ENCODE data around the gene THAP7.
"Not testable (repeated sequence)": the region's sequence is repeated elsewhere in the genome, so short reads cannot be mapped to it uniquely, and the experiment has no call there.

The THAP7 gene, protein sequence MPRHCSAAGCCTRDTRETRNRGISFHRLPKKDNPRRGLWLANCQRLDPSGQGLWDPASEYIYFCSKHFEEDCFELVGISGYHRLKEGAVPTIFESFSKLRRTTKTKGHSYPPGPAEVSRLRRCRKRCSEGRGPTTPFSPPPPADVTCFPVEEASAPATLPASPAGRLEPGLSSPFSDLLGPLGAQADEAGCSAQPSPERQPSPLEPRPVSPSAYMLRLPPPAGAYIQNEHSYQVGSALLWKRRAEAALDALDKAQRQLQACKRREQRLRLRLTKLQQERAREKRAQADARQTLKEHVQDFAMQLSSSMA

DNA sequence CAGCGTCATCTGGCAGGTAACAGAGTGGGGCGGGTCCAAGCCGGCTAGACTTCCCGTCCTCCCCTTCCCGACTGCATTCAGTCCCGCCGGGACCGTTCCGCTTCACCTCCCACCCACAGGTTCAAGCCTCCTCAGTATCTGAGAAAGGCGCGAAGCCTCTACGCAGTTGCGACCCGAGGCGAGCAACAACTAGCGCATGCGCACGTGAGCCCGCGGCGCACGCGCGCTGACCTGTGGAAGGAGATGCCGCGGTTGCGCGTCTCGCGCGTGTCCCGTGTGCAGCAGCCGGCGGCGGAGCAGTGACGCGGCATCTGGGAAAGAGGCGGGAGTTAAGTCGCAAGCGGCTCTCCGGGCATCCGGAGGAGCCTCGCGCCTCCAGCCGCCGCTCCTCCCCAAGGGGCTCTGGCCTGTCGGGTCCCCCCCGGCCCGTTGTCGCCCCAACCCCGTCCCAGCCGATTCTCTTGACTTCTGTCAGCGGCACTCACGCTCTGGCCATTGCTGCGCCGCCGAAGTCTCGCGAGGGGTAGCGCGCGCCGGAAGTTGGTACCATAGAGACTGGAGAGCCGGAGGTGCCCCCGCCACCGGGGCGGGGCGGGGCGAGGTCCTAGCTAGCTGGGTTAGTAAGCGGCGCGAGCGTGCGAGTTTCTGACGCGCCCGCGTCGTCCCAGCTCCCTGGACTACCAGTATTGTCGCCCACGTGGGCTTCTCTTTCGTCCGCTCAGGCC is at the start of gene THAP7:
Gene THAP7, minus strand, starts transcription at position 518 of the 725 bp plus-strand sequence. Its CDS starts 207 bp downstream, at position 311.
- peak; percentile 90 to 94 for DNase-seq (ENCODE audit: low read depth in 2 of 2)

DNA sequence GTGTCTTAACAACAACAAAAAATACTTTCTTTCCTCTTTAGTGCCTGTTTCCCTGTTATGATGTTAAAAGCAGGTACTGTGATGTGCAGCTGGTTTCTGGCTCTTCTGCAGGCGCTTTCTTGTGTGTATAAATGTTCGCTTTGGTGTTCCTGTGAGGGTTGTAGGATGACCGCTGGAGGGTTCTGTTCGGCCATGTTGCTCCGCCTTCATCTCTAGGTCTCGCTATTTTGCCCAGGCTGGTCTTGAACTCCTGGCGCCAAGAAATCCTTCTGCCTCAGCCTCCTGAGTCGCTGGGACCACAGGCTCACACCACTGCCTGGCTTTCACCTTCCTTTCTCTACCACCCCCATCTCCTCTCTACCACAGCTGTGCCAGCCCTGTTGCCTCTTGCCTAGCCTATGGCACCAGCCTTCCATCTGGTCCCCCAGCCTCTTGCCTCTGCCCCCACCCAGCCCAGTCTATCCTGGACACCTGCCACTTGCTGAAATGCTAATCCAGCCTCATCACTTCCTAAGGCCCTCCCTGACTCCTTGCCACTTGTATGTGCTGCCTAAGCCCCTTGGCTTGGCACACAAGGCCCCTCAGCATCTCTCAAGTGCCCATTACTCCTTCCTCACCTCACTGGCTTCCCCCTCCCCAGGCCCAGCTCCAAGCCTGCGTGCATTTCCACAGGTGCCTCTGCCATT is 49.4 kb upstream of the THAP7 start:
- no peak for DNase-seq (ENCODE audit: low read depth in 2 of 2)

GRCh38 chr22:21048965-21049364 is 47.0 kb upstream of the THAP7 start:
- not testable (repeated sequence) for DNase-seq (ENCODE audit: low read depth in 2 of 2)

DNA sequence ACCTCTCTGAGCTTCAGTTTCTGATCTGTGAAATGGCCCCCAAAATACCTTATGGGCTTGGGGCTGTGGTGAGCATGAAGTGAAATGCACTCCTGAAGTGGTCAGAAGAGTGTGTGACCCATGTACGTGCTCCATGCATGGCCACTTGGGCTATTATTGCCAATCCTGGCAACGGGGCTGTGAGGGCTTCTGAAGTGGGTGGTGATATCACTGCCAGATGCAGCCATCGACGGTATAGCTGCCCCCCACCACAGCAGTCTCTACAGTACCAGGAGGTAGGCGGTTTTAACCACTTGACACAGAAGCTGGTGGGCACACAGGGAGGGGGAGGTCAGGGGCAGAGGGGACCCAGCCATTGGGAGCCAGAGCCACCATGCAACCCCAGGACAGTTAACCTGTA is 46.5 kb upstream of the THAP7 start:
- not testable (repeated sequence) for DNase-seq (ENCODE audit: low read depth in 2 of 2)

DNA sequence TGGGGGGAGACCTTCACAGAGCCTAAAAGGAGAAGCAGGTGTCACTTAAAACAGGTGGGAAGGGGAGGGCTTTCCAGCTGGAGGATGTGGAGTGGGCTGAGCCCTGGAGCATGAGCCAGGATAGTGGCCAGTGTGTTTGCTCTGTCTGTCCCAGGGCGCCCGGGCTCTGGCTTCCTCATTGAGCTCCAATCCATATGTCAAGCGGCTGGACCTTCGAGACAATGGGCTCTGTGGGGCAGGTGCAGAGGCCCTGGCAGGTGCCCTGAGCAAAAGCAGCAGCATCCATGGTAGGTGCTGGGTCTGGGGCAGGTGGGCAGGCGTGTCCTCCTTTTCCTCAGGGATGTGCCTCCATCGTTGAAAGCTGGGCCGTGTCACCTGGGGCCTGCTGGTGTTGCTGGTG is 45.8 kb upstream of the THAP7 start:
- no peak for DNase-seq (ENCODE audit: low read depth in 2 of 2)

DNA sequence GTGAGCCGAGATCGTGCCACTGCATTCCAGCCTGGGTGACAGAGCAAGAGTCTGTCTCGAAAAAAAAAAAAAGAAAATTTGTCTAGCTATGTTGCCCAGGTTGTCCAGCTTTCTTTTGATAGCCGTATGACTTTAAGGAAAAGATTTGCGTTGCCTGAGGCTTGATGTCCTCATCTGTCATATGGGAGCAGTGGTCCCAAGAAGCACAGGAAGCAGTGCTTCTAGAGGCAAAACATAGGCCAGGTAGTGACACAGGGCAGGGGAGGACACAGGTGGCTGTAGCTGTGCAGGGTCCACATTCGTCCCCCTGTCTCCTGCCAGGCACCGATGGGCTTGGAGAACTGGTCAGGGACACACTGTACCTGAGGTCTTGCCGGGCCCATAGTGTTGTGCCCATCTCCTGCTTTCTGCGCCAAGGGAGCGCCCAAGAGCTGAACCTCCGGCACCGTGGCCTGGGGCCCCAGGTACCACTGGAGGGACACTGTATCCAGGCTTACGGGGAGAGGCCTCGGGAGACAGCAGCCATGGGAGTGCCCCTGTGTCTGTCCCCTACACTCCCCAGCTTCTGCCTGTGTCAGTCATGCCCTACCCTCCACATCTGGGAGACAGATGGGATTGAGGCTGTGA is 45.2 kb upstream of the THAP7 start:
- no peak for DNase-seq (ENCODE audit: low read depth in 2 of 2)

GRCh38 chr22:21045585-21046294 is 43.8 kb upstream of the THAP7 start, which contains the start of gene LRRC74B:
Gene LRRC74B (plus strand): TSS chr22:21045946. CDS start chr22:21045987, 41 bp downstream.
- DNase-seq (ENCODE audit: low read depth in 2 of 2): peak; percentile 28 to 33

DNA sequence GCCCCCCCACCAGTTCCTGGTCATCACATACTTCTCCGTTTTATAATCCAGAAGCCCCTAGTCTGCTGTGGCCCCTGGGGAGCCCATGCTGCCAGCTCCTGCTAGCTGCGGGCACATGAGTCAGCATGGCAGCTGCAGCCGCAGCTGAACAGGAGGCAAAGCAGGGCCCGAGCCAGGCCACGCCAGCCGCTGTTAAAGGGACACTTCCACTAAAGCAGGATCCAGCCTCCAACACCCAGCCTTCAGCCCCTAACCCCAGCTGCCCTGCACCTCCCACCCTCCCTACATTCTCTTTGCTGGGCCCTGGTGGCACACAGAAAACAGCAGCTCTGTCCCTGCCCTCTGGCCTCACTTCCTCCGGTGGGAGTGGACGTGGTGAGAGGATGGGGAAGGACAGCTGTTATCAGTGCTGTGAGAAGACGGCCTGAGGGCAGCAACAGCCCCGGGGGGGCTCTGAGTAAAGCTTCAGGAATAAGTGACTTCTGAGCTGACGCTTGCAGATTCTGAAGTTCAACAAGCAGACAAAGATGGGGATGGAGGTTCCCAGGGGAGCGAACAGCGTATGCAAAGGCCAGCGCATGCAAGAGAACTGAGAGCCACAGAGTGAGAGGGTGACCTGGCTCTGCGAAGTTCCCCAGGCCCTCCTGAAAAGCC is 43.1 kb upstream of the THAP7 start:
- DNase-seq (ENCODE audit: low read depth in 2 of 2): no peak

DNA sequence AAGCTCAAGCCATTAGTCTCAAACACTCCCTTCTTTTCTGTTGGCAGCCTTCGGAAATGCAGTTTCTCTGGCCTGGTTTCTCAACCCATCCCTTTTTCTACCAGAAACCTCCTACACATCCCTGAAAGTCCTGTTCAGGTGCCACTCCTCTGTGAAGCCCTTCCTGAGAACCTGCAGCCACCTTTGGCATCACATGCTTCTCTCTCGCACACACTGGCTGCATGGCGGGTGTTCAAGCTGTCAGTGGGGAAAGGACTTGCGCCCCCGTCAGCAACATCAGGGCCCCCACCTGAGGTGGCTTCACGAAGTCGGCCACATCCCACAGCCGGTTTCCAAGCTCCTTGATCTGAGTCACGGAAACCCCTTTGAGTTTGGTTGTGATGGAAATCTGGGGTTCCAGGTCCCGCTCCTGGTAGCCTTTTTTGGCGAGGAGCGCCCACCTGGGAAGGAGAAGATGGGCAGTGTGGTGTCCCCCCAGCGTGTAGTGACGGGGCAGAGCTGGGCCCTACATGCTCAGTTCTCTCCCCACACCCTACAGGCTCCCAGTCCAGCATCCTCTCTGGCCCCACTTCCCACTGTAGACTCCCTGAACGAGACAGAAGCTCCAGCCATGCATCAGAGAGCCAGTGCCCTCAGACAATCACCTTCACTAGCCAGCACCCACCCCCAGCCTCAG is 42.1 kb upstream of the THAP7 start:
- DNase-seq (ENCODE audit: low read depth in 2 of 2): no peak

GRCh38 chr22:21042978-21043859 is 41.3 kb upstream of the THAP7 start:
- no peak for DNase-seq (ENCODE audit: low read depth in 2 of 2)

DNA sequence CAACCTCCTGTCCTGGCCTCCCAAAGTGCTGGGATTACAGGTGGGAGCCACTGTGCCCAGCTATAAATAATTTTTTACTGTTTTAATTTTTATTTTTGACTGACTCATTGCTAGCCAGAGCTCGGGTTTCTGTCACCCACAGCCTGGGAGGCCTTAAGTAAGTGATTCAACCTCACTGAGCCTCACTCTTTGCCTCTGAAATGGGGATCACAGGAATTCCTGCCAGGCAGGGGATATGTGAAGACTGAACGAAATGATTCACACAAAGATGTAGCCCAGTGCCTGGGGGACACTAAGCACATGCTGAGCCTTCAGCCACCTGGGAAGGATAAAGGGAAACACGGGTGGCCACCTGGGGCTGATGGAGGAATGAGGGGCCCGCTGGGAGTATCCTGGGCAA is 40.0 kb upstream of the THAP7 start:
- DNase-seq (ENCODE audit: low read depth in 2 of 2): no peak

DNA sequence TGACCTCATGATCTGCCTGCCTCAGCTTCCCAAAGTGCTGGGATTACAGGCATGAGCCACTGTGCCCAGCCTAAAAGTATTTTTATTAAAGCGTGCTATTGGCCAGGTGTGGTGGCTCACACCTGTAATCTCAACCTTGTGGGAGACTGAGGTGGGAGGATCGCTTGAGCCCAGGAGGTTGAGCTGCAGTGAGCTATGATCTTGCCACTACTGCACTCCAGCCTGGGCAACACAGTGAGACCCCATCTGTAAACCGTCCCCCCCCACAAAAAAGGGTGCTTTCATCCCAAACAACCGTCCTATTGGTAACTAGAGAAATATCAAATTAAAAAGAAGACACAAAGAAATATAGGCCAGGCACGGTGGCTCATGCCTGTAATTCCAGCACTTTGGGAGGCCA is 37.2 kb upstream of the THAP7 start:
- DNase-seq (ENCODE audit: low read depth in 2 of 2): not testable (repeated sequence)

- no peak for DNase-seq (ENCODE audit: low read depth in 2 of 2)
Observed at GRCh38 chr22:21038405-21038804, 36.5 kb upstream of the THAP7 start.

DNA sequence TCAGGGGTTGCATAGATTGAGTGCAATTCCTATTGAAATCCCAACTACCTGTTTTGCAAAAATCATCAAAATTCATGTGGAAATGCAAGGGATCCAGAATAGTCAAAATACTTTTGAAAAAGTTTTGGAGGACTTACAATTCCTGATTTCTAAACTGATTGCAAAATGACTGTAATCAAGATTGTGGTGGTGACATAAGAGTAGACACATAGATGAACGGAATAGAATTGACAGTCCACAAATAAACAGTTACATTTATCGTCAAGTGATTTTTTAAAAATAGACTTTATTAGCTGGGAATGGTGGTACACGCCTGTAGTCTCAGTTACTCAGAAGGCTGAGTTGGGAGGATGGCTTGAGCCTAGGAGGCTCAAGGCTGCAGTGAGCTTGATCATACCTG is 33.1 kb upstream of the THAP7 start:
- no peak for DNase-seq (ENCODE audit: low read depth in 2 of 2)

- DNase-seq (ENCODE audit: low read depth in 2 of 2): no peak
Observed at GRCh38 chr22:21033895-21034294, 32.0 kb upstream of the THAP7 start.

DNA sequence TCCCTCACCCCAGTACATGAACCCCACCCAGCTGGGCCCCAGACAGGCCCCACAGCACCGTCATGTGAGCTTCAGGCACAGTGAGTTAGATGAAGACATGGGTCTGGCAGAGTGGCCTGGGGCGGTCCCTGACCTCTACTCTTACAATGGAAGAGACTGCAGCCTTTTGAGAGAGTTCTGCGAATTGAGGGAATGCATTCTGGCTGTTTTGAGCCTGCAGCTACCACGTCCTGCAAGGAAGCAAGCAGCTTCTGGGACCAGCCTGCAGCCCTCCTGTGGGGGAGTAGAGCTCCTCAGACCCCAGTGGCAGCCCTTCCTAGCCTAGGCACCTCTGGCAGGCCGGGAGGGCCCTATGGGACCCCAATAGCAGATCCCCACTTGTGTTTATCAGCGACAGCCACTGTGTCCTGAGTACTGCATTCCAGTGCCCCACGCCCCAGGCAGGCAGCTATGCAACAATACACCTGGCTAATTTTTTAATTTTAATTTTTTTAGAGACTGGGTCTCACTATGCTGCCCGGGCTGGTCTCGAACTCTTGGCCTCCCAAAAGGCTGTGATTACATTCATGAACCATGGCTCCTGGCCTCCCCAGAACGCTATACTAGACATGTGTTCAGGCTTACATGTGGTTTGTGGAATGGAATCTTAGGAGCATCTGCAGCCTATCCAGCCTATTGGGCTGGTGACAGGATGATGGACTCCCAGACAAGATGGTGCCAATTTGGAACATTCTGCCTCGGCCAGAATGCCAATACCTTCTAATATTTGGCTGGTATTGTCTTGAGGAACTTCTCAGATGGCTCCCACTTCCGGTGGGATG is 31.2 kb upstream of the THAP7 start:
- no peak for DNase-seq (ENCODE audit: low read depth in 2 of 2)

- no peak for DNase-seq (ENCODE audit: low read depth in 2 of 2)
Observed at GRCh38 chr22:21032037-21032867, 30.3 kb upstream of the THAP7 start, which contains the start of gene SLC7A4. Gene SLC7A4 (minus strand): TSS chr22:21032561. CDS start chr22:21031812, 749 bp downstream.

Measured in activated CD8-positive, alpha-beta memory T cell treated with anti-CD3 and anti-CD28 coated beads for 4 hours (primary cell).